Hematopoietic multipotent progenitor cell (in vitro differentiated cells): ENCODE measurements around the gene FAM163A. TPM values are rescaled to one million over a fixed set of nuclear protein-coding genes. Genes with fewer than 3 reads are reported as not detected.
"Not testable (repeated sequence)": the region's sequence is repeated elsewhere in the genome, so short reads cannot be mapped to it uniquely, and the experiment has no call there.

Source experiments
- DNase-seq, 3 donors: peaks; one replicate each; pipeline ENCODE4 v3.0.0-alpha.2; 2011 to 2015; ENCODE audit warnings: low read depth in 2 of 3, low spot score in 2 of 3
- total RNA-seq: library from RNA; depleted of rRNA; stranded (reverse); fragments of >200 nt; gene quantifications from one replicate; pipeline ENCODE4 v1.2.3, GENCODE V29; 2012

FAM163A gene
- total RNA-seq, 1 donor = under 0.01 TPM

- DNase-seq = no peak
These were observed 44.0 kb downstream of the FAM163A start for GRCh38 chr1:179786815-179787685.

GRCh38 chr1:179788259-179788658, 45.2 kb downstream of the FAM163A start:
- DNase-seq = no peak

GRCh38 chr1:179793281-179793680, 50.2 kb downstream of the FAM163A start:
- no peak for DNase-seq

- no peak for DNase-seq
These were observed 51.1 kb downstream of the FAM163A start for GRCh38 chr1:179794146-179794545.

GRCh38 chr1:179794669-179795068, 51.6 kb downstream of the FAM163A start:
- no peak for DNase-seq

- DNase-seq = no peak
These were observed 55.2 kb downstream of the FAM163A start for GRCh38 chr1:179798213-179798863.

GRCh38 chr1:179798864-179799516, 55.9 kb downstream of the FAM163A start:
- DNase-seq = no peak

GRCh38 chr1:179800481-179800880, 57.4 kb downstream of the FAM163A start:
- no peak for DNase-seq

- no peak for DNase-seq
These were observed 60.0 kb downstream of the FAM163A start for GRCh38 chr1:179803104-179803503.

GRCh38 chr1:179803918-179804317, 60.8 kb downstream of the FAM163A start:
- DNase-seq = no peak

- not testable (repeated sequence) for DNase-seq
These were observed 61.3 kb downstream of the FAM163A start for GRCh38 chr1:179804417-179804816.

GRCh38 chr1:179805291-179806195, 62.5 kb downstream of the FAM163A start:
- no peak for DNase-seq

- no peak for DNase-seq
These were observed 63.2 kb downstream of the FAM163A start for GRCh38 chr1:179806333-179806732.

- DNase-seq = no peak
These were observed 64.2 kb downstream of the FAM163A start for GRCh38 chr1:179807291-179807690.

- no peak for DNase-seq
These were observed 64.8 kb downstream of the FAM163A start for GRCh38 chr1:179807691-179808485.

- DNase-seq = no peak
These were observed 65.4 kb downstream of the FAM163A start for GRCh38 chr1:179808503-179808902.

- peak; percentile 59 to 83 (median 74) for DNase-seq
These were observed 66.6 kb downstream of the FAM163A start for GRCh38 chr1:179809506-179810366.

- DNase-seq = no peak
These were observed 67.2 kb downstream of the FAM163A start for GRCh38 chr1:179810367-179810715.
